ENCODE results near the gene ADGRE3.

DNA sequence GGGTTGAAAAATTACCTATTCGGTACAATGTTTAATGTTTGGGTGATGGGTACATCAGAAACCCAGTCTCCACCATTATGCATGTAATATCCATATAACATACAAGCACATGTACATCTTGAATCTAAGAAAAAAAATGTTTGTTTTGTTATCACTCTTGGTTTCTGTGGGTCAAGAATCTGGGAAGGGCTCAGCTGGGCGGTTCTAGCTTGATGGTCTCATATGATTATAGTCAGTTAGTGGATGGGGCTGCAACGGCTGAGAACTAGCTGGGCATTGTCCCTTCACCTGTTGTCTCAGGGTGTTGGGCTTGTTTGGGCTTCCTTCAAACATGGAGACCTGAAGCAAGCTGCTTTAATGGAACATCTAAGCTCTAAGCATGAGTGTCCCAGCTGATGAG lies 4.7 kb downstream of the ADGRE3 start:
- TF ChIP-seq CEBPB (IDR thresholded peaks at IDR 0.05; ENCODE audit: low read depth, low read length) = no peak
- TF ChIP-seq SMC3 (IDR thresholded peaks at IDR 0.05; ENCODE audit: low read depth, low read length) = no peak
- TF ChIP-seq, protein P1, sequence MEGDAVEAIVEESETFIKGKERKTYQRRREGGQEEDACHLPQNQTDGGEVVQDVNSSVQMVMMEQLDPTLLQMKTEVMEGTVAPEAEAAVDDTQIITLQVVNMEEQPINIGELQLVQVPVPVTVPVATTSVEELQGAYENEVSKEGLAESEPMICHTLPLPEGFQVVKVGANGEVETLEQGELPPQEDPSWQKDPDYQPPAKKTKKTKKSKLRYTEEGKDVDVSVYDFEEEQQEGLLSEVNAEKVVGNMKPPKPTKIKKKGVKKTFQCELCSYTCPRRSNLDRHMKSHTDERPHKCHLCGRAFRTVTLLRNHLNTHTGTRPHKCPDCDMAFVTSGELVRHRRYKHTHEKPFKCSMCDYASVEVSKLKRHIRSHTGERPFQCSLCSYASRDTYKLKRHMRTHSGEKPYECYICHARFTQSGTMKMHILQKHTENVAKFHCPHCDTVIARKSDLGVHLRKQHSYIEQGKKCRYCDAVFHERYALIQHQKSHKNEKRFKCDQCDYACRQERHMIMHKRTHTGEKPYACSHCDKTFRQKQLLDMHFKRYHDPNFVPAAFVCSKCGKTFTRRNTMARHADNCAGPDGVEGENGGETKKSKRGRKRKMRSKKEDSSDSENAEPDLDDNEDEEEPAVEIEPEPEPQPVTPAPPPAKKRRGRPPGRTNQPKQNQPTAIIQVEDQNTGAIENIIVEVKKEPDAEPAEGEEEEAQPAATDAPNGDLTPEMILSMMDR (conservative IDR thresholded peaks at IDR 0.05; ENCODE audit: low read depth, low read length) = no peak
- no peak for TF ChIP-seq MXI1 (IDR thresholded peaks at IDR 0.05; ENCODE audit: borderline replicate concordance, low read depth, low read length)
- no peak for TF ChIP-seq CHD1 (IDR thresholded peaks at IDR 0.05; ENCODE audit: low read depth, low read length)
- no peak for TF ChIP-seq POLR2A (IDR thresholded peaks at IDR 0.05; ENCODE audit: low read depth, low read length)
